SU-DHL-6 (cell line): ENCODE results near the gene SLC16A6.

Source experiments
- EZH2phosphoT487 ChIP-seq: fragments of 200-600 bp; sonication (generic), shearing (Covaris generic); conservative IDR thresholded peaks from 2 replicates; pipeline ENCODE4 v1.6.1; 2018; ENCODE audit warnings: mild to moderate bottlenecking, antibody characterized with exemption, low read length, moderate library complexity, mixed read lengths
- TF ChIP-seq, protein P1 (sequence below): fragments of 200-600 bp; sonication (generic); IDR thresholded peaks from one replicate; pipeline ENCODE4 v1.5.1; 2017; ENCODE audit warnings: antibody characterized with exemption, mild to moderate bottlenecking, low read length, moderate library complexity; ENCODE audit not compliant: insufficient read depth, poor library complexity, severe bottlenecking

DNA sequence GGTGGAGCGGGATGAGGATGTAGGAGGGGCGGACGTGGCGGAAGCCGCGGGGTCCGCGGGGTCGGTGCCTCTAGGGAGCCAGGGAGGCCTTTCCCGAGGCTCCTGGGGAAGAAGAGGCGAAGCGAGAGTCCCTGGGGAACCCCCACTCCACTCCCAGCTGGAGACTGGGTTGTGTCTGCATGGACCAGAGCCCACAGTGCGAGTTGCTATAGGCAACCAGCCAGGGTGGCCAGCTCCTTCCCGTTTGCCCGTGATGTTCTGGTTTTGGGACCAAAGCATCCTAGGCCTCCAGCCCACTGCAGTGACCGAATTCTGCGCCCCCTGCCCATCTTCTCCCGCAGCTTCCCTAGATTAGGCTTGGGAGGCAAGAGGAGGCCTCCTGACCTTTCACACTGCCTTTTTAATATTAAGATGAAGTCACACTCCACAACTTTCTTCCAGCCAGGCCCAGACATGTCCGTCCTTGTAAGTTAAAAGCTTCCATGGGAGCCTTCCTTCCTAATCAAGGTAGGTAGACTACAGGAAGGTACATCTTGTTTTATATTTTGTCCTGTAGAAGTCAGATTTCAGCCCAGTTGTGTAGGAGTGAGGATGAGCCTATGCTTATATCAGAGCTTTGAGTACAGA lies 42.6 kb downstream of the SLC16A6 start:
- TF ChIP-seq, protein P1, sequence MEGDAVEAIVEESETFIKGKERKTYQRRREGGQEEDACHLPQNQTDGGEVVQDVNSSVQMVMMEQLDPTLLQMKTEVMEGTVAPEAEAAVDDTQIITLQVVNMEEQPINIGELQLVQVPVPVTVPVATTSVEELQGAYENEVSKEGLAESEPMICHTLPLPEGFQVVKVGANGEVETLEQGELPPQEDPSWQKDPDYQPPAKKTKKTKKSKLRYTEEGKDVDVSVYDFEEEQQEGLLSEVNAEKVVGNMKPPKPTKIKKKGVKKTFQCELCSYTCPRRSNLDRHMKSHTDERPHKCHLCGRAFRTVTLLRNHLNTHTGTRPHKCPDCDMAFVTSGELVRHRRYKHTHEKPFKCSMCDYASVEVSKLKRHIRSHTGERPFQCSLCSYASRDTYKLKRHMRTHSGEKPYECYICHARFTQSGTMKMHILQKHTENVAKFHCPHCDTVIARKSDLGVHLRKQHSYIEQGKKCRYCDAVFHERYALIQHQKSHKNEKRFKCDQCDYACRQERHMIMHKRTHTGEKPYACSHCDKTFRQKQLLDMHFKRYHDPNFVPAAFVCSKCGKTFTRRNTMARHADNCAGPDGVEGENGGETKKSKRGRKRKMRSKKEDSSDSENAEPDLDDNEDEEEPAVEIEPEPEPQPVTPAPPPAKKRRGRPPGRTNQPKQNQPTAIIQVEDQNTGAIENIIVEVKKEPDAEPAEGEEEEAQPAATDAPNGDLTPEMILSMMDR, result no peak
- no peak for TF ChIP-seq EZH2phosphoT487
